Measurements from ENCODE around the gene NCAPD3. TPM values are rescaled to one million over a fixed set of nuclear protein-coding genes. Genes with fewer than 3 reads are reported as not detected.

Gene NCAPD3
- total and polyA plus RNA-seq, 9 of the 15 experiments (the other 6 are each of a cell fraction or from before 2014, with no cell fraction given) = 23.6 to 80.6 (median 58.6) TPM

- TF ChIP-seq PTRF (tag; IDR thresholded peaks at IDR 0.05) (no peak), GATAD2A (IDR thresholded peaks at IDR 0.05) (no peak), MCM3 (IDR thresholded peaks at IDR 0.05) (no peak), ZFP36 (IDR thresholded peaks at IDR 0.05; ENCODE audit: low read depth, low read length, partially characterized antibody) (peak; percentile 54), ZNF445 (CRISPR knock-in tag; IDR thresholded peaks at IDR 0.05; ENCODE audit: low read depth) (no peak), FIP1L1 (IDR thresholded peaks at IDR 0.05; ENCODE audit: low read depth, low read length, poor library complexity, severe bottlenecking) (no peak), DDX20 (tag; IDR thresholded peaks at IDR 0.05; ENCODE audit: low read depth) (no peak), ZNF121 (CRISPR knock-in tag; conservative IDR thresholded peaks at IDR 0.05) (no peak), RAD51 (IDR thresholded peaks at IDR 0.05; ENCODE audit: borderline replicate concordance, low read depth) (no peak), FOXK1 (CRISPR knock-in tag; IDR thresholded peaks at IDR 0.05; ENCODE audit: borderline replicate concordance) (no peak), MAZ (CRISPR knock-in tag; conservative IDR thresholded peaks at IDR 0.05 in 1 of 2, IDR thresholded peaks at IDR 0.05 in 1 of 2) (peak in 1 of 2 experiments; percentile 48; a peak in 1 of 4 replicates), POLR2AphosphoS2 (IDR thresholded peaks at IDR 0.05; ENCODE audit: low read length) (no peak), ARID1B (IDR thresholded peaks at IDR 0.05) (peak; percentile 83), XRCC3 (IDR thresholded peaks at IDR 0.05) (no peak), POLR2AphosphoS5 (IDR thresholded peaks at IDR 0.05; ENCODE audit: control insufficient read depth, insufficient read depth, low read depth, low read length) (peak; percentile 49; the same call in 1 of the 2 replicates), ZNF174 (CRISPR knock-in tag; IDR thresholded peaks at IDR 0.05) (no peak), FOXJ2 (tag; IDR thresholded peaks at IDR 0.05) (no peak), MIER1 (IDR thresholded peaks at IDR 0.05; ENCODE audit: low read depth) (no peak), STAT5B (CRISPR knock-in tag; IDR thresholded peaks at IDR 0.05) (no peak), TCF3 (CRISPR knock-in tag; IDR thresholded peaks at IDR 0.05) (peak; percentile 63), ETS1 (conservative IDR thresholded peaks at IDR 0.05; ENCODE audit: control insufficient read depth, low read depth, low read length) (no peak), KAT7 (CRISPR knock-in tag; IDR thresholded peaks at IDR 0.05; ENCODE audit: borderline replicate concordance) (no peak), YBX1 (IDR thresholded peaks at IDR 0.05) (no peak), NR1H2 (CRISPR knock-in tag; IDR thresholded peaks at IDR 0.05) (no peak), SMAD4 (CRISPR knock-in tag; conservative IDR thresholded peaks at IDR 0.05) (peak; percentile 37; the same call in 1 of the 2 replicates), TRIM25 (IDR thresholded peaks at IDR 0.05; ENCODE audit: borderline replicate concordance) (no peak), ZBTB1 (CRISPR knock-in tag; IDR thresholded peaks at IDR 0.05; ENCODE audit: borderline replicate concordance, low read depth) (no peak), ZNF583 (CRISPR knock-in tag; IDR thresholded peaks at IDR 0.05) (no peak), BRF1 (IDR thresholded peaks at IDR 0.05; ENCODE audit: borderline replicate concordance, extremely low read depth, insufficient read length) (no peak), NCOA1 (IDR thresholded peaks at IDR 0.05; ENCODE audit: low read depth) (no peak), CSDE1 (IDR thresholded peaks at IDR 0.05) (no peak)
Measured at GRCh38 chr11:134233729-134234179, 10.0 kb upstream of the NCAPD3 start (continued).
